NCI-H1048 (cell line): ENCODE data around the gene PRPF6.

Experiments used
- DNase-seq: peaks from one replicate; lab custom pipeline; 2025; lab: John Stamatoyannopoulos, UW

PRPF6 gene

DNA sequence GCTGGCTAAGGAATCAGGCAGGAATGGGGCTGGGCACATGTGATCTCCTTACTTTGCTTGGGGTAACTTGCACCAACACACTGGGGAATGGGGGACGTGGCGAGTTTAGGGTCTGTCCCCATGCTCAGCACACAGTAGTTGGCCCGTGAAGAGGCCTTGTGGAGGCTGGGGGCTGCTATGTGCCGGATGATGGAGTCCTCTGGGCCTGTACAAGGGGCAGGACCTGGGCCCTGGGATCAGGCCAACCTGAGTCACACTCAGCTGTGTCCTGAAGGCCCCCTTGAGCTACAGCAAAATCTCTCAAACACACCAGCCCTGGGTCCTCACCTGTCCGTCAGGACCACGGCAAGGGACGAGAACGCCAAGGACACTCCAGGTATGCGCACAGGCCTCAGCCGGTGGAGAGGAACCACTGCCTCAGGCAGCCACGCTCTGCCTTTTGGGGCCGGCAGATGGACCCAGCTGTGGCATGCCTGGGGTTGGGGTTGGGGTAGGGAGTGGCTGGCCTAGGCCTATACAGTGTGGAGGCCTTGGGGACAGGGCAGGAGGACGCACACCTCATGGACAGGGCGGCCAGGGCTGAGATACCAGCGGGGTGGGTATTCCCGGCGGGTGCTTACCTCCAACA, 35.8 kb upstream of the PRPF6 start:
- no peak for DNase-seq

- DNase-seq, result no peak
Observed at GRCh38 chr20:63945921-63946920, 34.7 kb upstream of the PRPF6 start.

GRCh38 chr20:63946986-63947637, 33.8 kb upstream of the PRPF6 start:
- no peak for DNase-seq

DNA sequence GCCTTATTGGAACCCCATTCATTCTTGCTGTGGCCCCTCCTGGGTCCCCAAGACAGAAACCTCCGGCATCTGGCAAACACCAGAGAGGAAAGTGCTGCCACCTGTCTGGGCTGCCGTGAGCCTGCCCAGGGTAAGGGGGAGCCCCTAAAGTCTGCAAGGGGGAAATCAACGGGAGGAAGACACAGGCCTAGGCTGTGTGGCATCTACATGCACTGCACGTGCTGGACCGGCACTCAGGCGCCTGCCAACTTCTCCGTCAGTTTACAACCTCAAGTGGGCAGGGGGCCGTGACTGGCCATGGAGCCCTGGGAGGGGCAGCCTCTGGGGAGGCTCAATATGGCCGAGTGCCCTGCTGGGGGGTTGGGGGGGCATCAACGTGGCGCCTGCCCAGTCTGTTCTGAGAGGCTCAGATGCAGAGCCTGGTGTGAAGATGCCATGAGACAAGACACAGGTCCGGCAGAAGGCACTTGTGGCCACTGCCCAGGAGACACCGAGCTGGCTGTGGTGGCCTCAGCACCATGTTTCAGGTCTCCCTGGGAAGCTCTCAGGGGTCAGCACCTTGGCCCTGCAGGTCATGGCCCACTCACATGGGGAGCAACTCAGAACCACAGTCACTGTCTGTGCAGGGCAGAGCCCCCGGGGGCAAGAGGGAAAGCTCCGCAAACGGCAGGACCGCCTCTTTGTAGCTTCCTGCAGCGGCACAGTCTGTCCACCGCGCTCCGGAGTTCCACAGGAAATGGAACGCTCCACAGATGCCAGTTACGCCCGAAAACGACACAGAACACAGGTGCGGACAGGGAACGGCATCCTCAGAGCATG, 33.1 kb upstream of the PRPF6 start:
- no peak for DNase-seq

GRCh38 chr20:63950701-63951397, 30.1 kb upstream of the PRPF6 start:
- DNase-seq, result no peak

- no peak for DNase-seq
Observed at GRCh38 chr20:63951398-63952209, 29.3 kb upstream of the PRPF6 start.

GRCh38 chr20:63952210-63952535, 28.8 kb upstream of the PRPF6 start:
- DNase-seq, result no peak

- DNase-seq, result no peak
Observed at GRCh38 chr20:63952769-63953168, 28.2 kb upstream of the PRPF6 start.

- DNase-seq, result no peak
Observed at GRCh38 chr20:63953764-63954429, 27.0 kb upstream of the PRPF6 start.

DNA sequence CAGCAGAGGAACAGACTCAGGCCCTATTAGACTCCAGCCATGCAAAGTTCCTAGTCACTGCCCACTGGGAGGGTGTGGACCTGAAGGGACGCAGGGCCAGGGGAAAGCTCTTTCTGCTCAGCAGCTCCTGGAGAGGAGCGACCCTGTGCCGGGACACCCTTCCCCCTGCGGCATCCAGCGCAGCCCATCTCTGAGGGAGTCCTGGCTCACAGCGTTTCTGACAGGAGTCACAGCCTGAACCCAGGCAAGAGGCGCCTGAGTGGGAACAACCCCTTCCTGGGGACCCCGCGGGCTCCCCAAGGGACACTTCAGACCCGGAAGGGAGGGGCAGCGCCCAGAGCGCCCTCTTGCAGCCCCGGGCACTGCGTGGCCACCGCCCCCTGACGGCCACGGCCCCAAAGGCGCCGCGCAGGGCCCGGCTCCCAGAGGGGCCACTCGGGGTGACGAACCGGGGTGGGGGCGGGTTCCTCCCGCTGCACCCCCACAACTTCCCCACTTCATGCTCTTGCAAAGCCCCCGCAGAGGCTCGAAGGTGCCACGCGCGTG, 25.6 kb upstream of the PRPF6 start:
- no peak for DNase-seq

- DNase-seq, result peak; percentile 69
Observed at GRCh38 chr20:63955827-63956663, 24.9 kb upstream of the PRPF6 start, which contains the start of gene UCKL1. UCKL1 (minus strand) TSS chr20:63956416; CDS start chr20:63956372, 44 bp downstream.

- no peak for DNase-seq
Observed at GRCh38 chr20:63956664-63957003, 24.3 kb upstream of the PRPF6 start.

- DNase-seq, result no peak
Observed at GRCh38 chr20:63957004-63957689, 23.8 kb upstream of the PRPF6 start.

GRCh38 chr20:63957690-63958441, 23.1 kb upstream of the PRPF6 start:
- DNase-seq, result no peak

GRCh38 chr20:63958471-63958870, 22.5 kb upstream of the PRPF6 start:
- no peak for DNase-seq

DNA sequence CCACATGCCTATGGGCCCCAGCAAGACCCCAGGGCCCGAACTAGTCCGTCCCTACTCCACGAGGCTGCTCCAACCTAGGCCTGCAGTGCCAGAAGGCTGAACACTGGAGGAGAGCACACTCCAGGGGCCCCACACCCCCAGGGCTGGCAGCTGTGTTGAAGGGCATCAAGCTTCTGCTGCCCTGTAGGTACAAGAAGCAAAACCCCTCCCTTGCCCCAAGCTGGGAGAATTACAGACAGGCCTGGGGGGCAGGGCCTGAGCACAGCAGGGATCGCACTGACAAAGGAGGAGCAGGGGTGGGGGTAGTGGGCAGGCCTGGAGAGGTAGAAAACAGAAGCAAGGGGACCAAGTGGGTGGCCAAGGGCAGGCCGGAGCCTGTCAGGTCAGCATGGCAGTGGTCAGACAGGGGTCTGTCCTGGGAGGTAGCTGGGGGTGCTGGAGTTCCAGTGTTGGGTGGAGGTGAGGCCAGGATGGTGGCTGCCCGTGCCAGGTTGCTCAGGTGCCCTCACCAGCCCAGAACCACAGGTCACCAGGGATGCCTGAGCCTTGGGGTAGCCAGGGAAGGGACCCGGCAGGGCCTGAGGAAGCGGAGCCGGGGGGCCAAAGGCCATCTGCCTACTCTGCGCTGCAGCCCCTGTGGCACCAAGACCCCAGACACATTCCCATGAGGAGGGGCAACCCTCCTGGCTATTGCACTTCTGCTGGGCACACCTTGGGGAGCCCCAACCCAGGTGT, 21.8 kb upstream of the PRPF6 start:
- no peak for DNase-seq

DNA sequence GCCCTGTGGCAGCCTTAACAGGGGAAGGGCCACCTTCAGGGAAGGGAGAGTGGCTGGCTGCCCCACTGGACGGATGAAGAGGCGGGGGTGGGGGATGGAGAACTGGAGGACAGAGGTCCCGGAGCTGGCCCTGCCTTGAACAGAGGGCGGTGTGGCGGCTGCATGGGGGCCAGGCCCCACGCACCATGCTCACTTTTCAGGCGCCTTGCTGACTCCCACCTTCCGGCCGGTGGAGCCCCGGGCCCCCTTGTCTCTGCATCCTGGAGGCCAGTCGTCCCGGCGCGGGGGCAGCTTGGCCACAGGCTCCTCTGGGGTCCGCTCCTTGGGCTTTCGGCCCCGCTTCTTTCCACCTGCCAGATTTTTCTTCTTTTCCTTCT, 21.2 kb upstream of the PRPF6 start:
- no peak for DNase-seq
